Fibroblast of peridontal ligament (primary cell): Measurements from ENCODE around the gene BPIFA2.
"Not testable (repeated sequence)": the region's sequence is repeated elsewhere in the genome, so short reads cannot be mapped to it uniquely, and the experiment has no call there.

Experiments used
- DNase-seq: peaks from one replicate; pipeline ENCODE4 v3.0.0-alpha.2; 2010; ENCODE audit errors: extremely low read depth

The BPIFA2 gene

DNA sequence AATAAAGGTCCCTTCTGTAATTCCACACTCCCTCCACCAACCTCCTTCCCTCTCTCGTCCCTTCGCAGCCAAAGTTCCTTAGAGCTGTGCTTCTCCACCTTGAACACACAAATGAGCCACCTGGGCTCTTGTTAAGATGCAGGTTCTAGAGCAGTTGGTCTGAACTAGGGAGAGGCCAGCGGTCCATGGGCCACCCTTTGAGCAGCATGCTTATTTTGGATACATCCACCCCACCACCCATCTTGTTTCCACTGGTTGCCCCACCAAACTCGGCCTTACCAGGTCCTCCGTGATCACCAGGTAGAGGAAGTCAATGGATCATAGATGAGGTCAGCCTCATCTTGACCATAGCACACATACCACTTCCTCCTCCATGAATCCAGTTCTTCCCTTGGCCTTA lies 7.3 kb upstream of the BPIFA2 start:
- no peak for DNase-seq

DNA sequence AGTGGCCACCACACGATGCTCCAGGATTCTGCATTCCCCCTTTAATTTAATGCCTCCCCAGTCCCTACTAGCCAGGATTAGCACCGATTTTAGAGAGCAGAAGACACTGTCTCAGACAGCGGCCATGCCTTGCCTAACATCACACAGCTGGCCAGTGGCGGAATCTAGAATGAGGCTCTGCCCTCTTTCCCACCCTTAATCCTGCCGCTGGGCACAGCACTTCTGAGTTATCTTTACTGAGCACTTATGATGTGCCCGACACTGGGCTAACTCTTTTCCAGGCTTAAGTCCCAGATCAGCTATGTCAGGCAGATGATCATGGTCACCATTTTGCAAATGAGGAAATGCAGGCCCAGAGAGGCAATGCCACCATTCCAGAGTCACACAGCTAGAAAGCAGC lies 5.6 kb upstream of the BPIFA2 start:
- no peak for DNase-seq

DNA sequence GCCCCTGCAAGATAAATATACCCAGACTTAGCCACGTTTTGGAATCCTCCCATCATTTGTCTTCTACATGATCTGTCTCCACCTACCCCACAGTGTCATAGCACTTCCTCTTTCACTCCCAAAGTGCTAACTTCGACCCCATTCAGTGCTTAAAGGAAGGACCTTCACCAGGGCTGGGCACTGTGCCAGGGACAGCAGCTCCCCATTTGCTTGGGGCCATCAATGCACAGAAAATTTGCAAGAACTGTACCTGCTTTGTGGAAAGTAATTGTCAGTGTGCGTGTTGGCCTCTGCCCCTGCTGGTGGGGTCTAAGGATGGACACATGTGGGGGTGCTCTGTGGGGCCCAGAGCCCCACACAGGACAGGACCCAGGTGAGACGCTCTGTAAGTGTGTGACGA lies 5.2 kb upstream of the BPIFA2 start:
- DNase-seq, result no peak

DNA sequence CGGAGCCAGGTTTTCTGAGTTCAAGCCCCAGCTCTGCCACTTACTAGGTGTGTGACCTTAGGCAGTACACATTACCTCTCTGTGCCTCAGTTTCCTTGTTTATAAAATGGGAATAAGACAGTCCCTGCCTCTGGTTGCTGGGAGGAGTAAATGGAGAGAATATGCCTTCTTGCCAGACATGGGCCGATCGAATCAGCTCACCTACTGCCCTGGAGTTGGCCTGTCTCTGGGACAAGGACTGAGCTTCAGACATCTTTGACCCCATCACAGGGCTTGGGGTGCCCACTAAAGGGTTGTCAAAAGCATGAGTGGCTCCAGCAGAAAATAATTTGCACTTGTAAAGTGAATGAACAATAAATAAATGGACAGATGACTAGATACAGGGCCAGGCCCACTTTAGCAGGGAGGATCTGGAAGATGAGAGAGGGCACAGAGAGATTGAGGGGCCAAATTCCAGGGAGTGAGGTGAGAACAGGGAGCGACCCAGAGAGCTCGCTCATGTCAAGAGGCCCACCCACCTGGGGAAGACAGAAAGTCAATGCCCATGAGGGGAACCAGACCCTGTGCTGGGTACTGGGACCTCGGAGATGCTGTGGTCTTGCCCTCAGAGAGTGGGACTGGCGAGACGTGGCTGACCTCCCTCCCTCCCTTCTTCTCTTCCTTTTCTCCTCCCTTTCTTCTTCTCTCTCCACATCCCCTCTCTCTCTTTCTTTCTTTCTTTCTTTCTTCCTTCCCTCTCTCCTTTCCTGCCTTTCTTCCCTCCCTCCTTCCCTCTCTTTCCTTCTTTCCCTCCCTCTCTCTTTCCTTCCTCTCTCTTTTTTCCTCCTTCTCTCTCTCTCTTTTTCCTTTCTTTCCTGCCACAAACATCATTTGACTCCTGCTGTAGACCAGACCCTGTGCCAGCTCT lies 3.9 kb upstream of the BPIFA2 start:
- DNase-seq, result no peak

GRCh38 chr20:33164763-33165095 lies 3.2 kb upstream of the BPIFA2 start:
- no peak for DNase-seq

DNA sequence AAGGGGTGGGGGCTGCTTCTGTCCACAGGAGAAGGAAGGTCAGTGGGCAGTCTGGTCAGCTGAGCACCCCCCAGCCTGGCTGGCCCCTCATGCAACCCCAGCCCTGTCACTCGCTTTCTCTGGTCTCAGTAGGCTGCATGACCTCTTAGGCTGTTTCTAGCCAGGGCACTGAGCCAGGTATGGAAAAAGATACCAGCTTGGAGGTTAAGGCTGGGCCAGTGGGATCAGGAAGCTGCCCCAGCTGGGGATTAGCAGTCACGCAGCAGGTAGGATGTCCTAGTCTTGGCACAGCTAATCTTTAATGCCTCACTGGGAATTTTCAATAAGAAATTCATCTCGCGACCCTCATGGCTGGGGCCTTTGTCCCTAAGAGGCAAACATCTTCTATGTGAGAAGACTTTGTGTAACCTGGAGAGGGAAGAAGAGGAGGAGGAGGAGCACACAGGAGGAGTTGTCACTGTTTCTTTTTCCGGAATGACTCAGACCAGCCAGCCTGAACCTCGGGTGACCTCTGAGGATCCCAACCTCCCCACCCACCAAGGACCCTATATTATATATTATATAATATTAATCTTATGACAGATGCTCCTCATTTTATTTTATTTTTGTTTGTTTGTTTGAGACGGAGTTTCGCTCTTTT lies 2.4 kb upstream of the BPIFA2 start:
- no peak for DNase-seq

DNA sequence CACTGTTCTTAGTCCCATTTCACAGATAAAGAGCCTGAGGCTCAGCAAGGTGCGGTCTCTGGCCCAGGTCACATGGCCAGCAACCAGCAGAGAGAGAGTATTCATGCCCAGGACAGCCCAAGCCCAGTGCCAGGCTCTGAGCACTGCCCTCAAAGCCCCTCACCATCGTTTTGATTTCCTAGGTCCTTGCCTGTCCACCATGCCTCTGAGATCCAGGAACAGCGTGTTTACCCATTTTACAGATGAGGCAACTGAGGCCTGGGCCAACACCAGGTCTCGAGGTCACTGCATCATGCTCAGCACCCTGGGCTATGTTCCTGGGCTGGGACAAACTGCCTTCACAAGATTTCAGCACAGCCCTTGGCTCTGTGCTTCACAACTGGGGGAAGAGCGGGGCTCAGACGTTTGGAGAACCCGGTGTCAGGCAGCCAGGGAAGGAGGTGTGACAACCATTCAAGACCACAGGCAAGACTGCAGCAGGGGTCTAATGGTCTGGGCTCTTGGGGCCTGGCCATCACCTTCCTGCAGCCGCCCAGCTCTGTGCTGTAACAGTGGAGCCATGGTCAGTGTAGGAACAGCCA lies 1.3 kb upstream of the BPIFA2 start:
- no peak for DNase-seq

DNA sequence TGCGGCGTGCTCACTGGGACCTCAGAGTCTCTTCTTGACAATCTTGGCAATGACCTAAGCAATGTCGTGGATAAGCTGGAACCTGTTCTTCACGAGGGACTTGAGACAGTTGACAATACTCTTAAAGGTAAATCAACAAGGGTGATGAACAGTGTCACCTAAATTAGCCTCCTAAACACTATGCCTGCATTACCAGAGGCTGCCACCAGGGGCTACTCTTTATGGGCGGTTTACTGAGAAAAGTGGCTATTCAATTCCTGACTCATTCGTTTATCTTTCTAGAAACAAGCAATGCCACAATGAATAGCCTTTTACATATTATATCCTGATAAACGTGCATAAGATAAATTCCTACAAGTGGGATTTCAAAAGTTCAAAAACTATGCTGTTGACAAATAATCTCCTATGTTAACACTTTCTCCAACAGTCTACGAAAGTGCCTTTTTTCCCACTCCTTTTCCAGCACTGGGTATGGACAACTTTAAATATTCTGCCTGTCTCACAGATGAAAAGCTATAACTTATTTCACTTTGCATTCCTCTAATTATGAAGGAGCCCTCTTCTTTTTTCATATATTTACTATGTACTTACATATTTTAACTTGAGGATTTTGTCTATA lies 1.3 kb downstream of the BPIFA2 start:
- no peak for DNase-seq

GRCh38 chr20:33172781-33173180 lies 4.8 kb downstream of the BPIFA2 start:
- DNase-seq, result no peak

GRCh38 chr20:33175123-33175522 lies 7.2 kb downstream of the BPIFA2 start:
- no peak for DNase-seq

- no peak for DNase-seq
Measured at GRCh38 chr20:33176101-33176500, 8.1 kb downstream of the BPIFA2 start.

DNA sequence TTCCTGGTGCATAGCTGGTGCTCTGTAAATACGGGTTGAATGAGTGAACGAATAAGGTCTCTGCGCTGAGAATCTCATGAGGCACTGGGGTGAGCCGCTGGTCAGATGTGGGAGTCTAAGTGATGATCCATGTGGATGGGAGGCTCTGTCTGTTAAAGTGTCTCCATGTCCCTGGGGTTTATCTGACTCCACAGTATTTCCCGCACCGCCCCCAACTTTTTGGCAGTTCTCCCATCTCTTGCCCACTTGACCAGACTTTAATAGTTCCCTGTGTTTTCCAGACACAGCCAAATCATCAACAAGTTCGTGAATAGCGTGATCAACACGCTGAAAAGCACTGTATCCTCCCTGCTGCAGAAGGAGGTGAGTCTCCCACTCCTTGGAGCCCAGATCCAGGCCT lies 9.9 kb downstream of the BPIFA2 start:
- DNase-seq, result no peak

- DNase-seq, result no peak
Measured at GRCh38 chr20:33178726-33179125, 10.8 kb downstream of the BPIFA2 start.

DNA sequence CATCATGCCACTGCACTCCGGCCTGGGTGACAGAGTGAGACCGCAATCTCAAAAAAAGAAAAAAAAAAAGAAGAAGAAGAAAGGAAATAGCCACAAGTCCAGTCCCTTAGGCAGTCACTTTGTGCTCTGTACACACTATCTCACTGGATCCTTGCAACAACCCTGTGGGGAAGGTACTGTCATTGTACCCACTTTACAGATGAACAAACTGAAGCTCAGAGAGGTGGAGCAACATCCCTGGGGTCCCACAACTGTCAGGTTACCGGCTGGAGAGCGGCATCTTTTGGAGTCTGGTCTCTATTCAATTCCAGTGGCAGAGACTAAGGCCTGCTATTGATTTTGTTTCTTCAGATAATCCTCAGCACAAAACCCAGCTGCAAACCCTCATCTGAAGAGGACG lies 12.2 kb downstream of the BPIFA2 start:
- DNase-seq, result no peak

DNA sequence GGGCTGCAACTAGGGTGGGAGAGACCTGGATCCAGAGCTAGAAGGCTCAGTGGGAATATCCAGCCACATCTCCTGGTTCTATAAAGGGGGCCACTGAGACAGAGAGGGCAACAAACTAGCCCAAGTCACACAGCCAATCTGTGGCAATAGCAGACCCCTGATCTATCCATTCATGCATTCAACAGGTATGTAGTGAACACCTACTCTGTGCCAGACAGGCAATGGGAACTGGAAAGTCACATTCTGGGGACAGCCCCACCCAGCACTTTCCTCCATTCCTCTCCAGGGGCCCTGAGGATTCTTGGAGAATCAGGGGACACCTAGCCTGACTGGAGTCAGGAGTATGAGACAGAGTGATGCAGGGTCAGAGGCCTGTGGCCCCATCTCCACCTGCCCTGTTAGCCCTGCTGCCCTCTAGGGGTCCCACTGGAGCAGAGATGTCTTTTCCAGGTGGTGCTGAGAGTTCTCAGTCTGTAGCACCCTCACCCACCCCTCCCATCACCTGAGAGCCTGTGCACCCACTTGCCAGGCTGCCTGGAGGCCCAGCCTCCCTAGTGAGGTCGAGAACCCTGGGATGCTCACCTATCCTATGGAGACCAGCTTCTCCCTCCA lies 13.6 kb downstream of the BPIFA2 start:
- DNase-seq, result no peak

DNA sequence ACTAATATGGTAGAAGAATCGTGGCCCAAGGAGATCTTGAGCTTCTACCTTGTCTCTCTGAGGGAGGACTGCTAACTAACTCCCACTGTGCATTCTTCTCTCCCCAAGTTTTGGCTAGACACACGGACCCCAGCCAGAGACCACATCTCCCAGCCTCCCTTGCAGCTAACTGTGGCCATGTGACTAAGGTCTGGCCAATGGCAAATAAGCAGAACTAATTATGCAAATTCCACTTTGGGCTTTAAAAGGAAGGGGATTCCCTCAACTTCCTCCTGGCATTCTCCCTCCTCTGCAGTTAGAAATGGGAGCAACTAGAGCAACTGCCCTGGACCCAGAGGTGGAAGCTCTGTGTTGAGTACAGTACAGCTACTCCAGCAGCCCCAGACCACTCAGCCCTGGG lies 15.4 kb downstream of the BPIFA2 start:
- no peak for DNase-seq

DNA sequence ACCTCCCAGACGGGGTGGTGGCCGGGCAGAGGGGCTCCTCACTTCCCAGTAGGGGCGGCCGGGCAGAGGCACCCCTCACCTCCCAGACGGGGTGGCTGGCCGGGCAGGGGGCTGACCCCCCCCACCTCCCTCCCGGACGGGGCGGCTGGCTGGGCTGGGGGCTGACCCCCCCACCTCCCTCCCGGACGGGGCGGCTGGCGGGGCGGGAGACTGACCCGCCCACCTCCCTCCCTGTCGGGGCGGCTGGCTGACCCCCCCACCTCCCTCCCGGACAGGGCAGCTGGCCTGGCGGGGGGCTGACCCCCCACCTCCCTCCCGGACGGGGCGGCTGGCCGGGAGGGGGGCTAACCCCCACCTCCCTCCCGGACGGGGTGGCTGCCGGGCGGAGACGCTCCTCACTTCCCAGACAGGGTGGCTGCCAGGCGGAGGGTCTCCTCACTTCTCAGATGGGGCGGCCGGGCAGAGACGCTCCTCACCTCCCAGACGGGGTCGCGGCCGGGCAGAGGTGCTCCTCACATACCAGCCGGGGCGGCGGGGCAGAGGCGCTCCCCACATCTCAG lies 17.2 kb downstream of the BPIFA2 start:
- DNase-seq, result not testable (repeated sequence)

DNA sequence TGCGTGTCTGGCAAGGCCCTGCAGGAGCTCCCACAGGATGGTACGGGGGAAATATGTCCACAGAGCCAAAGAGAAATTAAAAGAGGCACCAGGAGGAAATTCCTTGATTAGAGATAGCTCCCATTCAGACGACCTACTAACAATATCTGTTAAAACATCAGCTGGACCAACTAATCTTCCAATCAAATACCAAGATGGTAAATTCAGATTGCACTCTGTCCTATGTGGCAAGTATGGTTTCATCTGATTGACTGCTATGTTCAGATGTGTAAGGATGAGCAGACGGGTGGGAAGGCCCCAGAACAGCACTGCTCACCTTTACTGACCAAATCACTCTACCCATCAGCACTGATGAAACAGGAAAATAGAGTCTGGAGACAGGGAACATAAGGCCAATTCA lies 19.5 kb downstream of the BPIFA2 start:
- no peak for DNase-seq

- DNase-seq, result no peak
Measured at GRCh38 chr20:33188421-33188820, 20.5 kb downstream of the BPIFA2 start.

DNA sequence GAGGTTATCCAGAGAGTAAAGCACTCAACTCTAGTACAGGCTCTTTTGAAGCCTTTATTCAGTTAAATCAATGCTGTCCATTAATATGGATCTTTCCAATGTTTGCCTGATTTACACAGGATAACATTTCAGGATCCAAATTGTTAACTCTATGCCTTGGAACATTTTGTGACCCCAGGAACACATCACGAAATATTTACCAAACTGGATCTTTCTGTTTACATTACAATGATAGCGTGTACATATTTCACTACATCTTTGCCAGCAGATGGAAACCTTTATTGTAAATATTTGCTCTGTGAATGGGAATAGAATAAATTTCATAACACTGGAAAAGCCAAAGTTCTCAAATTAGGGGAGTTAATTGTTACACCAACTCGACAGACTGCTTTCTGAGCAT lies 23.5 kb downstream of the BPIFA2 start:
- no peak for DNase-seq

DNA sequence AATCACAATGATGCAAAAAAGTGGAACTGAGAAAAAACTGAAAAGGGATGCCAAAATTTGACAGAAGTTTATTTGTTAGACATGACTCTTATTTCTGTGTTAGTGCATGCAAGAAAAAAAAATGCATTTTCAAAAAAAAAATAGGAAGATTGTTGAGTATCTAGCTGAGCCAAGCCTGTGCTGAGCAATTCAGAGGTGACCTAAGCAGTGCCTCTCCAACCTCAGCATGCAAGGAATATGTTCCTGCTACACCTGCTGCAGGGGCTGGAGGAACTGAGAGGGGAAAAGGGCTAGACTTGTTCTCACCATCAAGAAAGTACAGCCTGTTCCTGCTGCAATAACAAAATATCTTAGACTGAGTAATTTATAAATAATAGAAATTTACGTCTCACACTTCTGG lies 24.0 kb downstream of the BPIFA2 start:
- DNase-seq, result no peak

- no peak for DNase-seq
Measured at GRCh38 chr20:33192912-33193501, 25.0 kb downstream of the BPIFA2 start.
